OCI-LY7 (cell line): ENCODE results near the gene SYNGAP1. TPM values are rescaled to one million over a fixed set of nuclear protein-coding genes. Genes with fewer than 3 reads are reported as not detected.

Experiments
- BruUV-seq: library from RNA; stranded (reverse); fragments of 400-500 nt; replicated peaks from 2 replicates; lab custom pipeline; 2021; lab: Mats Ljungman, UMichigan
- CTCF ChIA-PET: fragments of 300-600 bp; sonication (Branson Sonifier 250); formaldehyde crosslinking; loops from one replicate; lab custom pipeline; 2022; ENCODE audit warnings: antibody characterized with exemption; ENCODE audit not compliant: unreplicated experiment; lab: Charles Lee
- POLR2A ChIA-PET: fragments of 300-600 bp; sonication (Branson Sonifier 250); formaldehyde crosslinking; loops from one replicate; lab custom pipeline; 2022; ENCODE audit warnings: antibody characterized with exemption; lab: Charles Lee
- DNase-seq: peaks from one replicate; pipeline ENCODE4 v3.0.0-alpha.2; 2015; ENCODE audit warnings: low spot score
- H2AFZ ChIP-seq: fragments of 200-600 bp; sonication (generic), shearing (Covaris generic); 2 replicates; pipeline ENCODE4 v1.6.1; 2014; ENCODE audit warnings: mild to moderate bottlenecking, antibody characterized with exemption, low read length, moderate library complexity
- H3K27ac ChIP-seq: fragments of 200-600 bp; sonication (generic); 2 replicates; pipeline ENCODE4 v1.5.1; 2014; ENCODE audit warnings: mixed run types, low read depth, mild to moderate bottlenecking, moderate library complexity, low read length, inconsistent platforms; ENCODE audit not compliant: poor library complexity, severe bottlenecking
- H3K36me3 ChIP-seq: fragments of 200-600 bp; sonication (generic); 2 replicates; pipeline ENCODE4 v1.6.1; 2014; ENCODE audit warnings: mild to moderate bottlenecking, antibody characterized with exemption, low read length, moderate library complexity, mixed read lengths; ENCODE audit not compliant: insufficient read depth
- H3K4me1 ChIP-seq: fragments of 200-600 bp; sonication (generic); 2 replicates; pipeline ENCODE4 v1.5.1; 2014; ENCODE audit warnings: mild to moderate bottlenecking, low read length; ENCODE audit not compliant: insufficient read depth, poor library complexity, severe bottlenecking
- H3K4me2 ChIP-seq: fragments of 200-600 bp; sonication (generic); 2 replicates; pipeline ENCODE4 v1.6.1; 2014; ENCODE audit warnings: mild to moderate bottlenecking, low read length
- H3K4me3 ChIP-seq: fragments of 200-600 bp; sonication (generic); 2 replicates; pipeline ENCODE4 v1.5.1; 2014; ENCODE audit warnings: mild to moderate bottlenecking, low read depth, low read length; ENCODE audit not compliant: poor library complexity, severe bottlenecking
- H3K79me2 ChIP-seq: fragments of 200-600 bp; sonication (generic); 2 replicates; pipeline ENCODE4 v1.6.1; 2016; ENCODE audit warnings: low read depth, mild to moderate bottlenecking, low read length, moderate library complexity, mixed read lengths; ENCODE audit not compliant: insufficient read depth
- H3K9me2 ChIP-seq: fragments of 200-600 bp; sonication (generic); 2 replicates; pipeline ENCODE4 v1.6.1; 2016; ENCODE audit warnings: mild to moderate bottlenecking, low read length, mixed read lengths; ENCODE audit not compliant: insufficient read depth
- H3K9me3 ChIP-seq: fragments of 200-600 bp; sonication (generic); 2 replicates; pipeline ENCODE4 v1.6.1; 2014; ENCODE audit warnings: mild to moderate bottlenecking, mixed run types, low read length, mixed read lengths
- H4K20me1 ChIP-seq: fragments of 200-600 bp; sonication (generic); 2 replicates; pipeline ENCODE4 v1.6.1; 2014; ENCODE audit warnings: mild to moderate bottlenecking, antibody characterized with exemption, low read length, moderate library complexity, mixed read lengths; ENCODE audit not compliant: insufficient read depth
- EZH2phosphoT487 ChIP-seq: fragments of 200-600 bp; sonication (generic); IDR thresholded peaks from 2 replicates; pipeline ENCODE4 v1.6.1; 2018; ENCODE audit warnings: low read depth, borderline replicate concordance, mild to moderate bottlenecking, mixed run types, antibody characterized with exemption, low read length, moderate library complexity, mixed read lengths
- intact Hi-C: fragments of 100-400 bp; cut with micrococcal nuclease; formaldehyde crosslinking; loops from one replicate; pipeline ENCODE4 v1.10.0; 2022; ENCODE audit not compliant: unreplicated experiment
- total RNA-seq, 2 experiments: library from RNA; depleted of rRNA in 1 of 2; stranded (reverse); fragments of >200 nt in 1 of 2; shearing (Covaris generic) in 1 of 2; gene quantifications; 2 replicates each; pipeline ENCODE4 v1.2.3, GENCODE V29; 2014 to 2022
- TF ChIP-seq, protein P1 (sequence below): fragments of 200-600 bp; sonication (generic); conservative IDR thresholded peaks from 2 replicates; pipeline ENCODE4 v1.5.1; 2014; ENCODE audit warnings: mild to moderate bottlenecking, antibody characterized with exemption, low read length, moderate library complexity, mixed read lengths

Gene SYNGAP1
- total RNA-seq, 2 experiments from 2014 or later = 5.6 to 30.7 TPM

DNA sequence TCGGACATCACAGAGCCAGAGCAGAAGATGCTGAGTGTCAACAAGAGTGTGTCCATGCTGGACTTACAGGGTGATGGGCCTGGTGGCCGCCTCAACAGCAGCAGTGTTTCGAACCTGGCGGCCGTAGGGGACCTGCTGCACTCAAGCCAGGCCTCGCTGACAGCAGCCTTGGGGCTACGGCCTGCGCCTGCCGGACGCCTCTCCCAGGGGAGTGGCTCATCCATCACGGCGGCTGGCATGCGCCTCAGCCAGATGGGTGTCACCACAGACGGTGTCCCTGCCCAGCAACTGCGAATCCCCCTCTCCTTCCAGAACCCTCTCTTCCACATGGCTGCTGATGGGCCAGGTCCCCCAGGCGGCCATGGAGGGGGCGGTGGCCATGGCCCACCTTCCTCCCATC, 23.2 kb downstream of the SYNGAP1 start:
- Histone ChIP-seq H3K4me1 (no peaks in the 10 kb centered on the region), H4K20me1 (no peaks in the 10 kb centered on the region), H2AFZ (no peak overlapping the region), H3K4me3 (no peak overlapping the region), H3K9me3 (no peaks in the 10 kb centered on the region), H3K27ac (no peak overlapping the region), H3K9me2 (no peaks in the 10 kb centered on the region), H3K4me2 (no peak overlapping the region), H3K36me3 (peaks cover 84% of the 10 kb centered on the region), H3K79me2 (no peaks in the 10 kb centered on the region)
- ChIA-PET POLR2A (no interaction called here), CTCF (no interaction called here)
- no TSS peak for BruUV-seq
- no peak for DNase-seq
- TF ChIP-seq EZH2phosphoT487 = no peak
- TF ChIP-seq, protein P1, sequence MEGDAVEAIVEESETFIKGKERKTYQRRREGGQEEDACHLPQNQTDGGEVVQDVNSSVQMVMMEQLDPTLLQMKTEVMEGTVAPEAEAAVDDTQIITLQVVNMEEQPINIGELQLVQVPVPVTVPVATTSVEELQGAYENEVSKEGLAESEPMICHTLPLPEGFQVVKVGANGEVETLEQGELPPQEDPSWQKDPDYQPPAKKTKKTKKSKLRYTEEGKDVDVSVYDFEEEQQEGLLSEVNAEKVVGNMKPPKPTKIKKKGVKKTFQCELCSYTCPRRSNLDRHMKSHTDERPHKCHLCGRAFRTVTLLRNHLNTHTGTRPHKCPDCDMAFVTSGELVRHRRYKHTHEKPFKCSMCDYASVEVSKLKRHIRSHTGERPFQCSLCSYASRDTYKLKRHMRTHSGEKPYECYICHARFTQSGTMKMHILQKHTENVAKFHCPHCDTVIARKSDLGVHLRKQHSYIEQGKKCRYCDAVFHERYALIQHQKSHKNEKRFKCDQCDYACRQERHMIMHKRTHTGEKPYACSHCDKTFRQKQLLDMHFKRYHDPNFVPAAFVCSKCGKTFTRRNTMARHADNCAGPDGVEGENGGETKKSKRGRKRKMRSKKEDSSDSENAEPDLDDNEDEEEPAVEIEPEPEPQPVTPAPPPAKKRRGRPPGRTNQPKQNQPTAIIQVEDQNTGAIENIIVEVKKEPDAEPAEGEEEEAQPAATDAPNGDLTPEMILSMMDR = no peak
- intact Hi-C loops = no loop called here

DNA sequence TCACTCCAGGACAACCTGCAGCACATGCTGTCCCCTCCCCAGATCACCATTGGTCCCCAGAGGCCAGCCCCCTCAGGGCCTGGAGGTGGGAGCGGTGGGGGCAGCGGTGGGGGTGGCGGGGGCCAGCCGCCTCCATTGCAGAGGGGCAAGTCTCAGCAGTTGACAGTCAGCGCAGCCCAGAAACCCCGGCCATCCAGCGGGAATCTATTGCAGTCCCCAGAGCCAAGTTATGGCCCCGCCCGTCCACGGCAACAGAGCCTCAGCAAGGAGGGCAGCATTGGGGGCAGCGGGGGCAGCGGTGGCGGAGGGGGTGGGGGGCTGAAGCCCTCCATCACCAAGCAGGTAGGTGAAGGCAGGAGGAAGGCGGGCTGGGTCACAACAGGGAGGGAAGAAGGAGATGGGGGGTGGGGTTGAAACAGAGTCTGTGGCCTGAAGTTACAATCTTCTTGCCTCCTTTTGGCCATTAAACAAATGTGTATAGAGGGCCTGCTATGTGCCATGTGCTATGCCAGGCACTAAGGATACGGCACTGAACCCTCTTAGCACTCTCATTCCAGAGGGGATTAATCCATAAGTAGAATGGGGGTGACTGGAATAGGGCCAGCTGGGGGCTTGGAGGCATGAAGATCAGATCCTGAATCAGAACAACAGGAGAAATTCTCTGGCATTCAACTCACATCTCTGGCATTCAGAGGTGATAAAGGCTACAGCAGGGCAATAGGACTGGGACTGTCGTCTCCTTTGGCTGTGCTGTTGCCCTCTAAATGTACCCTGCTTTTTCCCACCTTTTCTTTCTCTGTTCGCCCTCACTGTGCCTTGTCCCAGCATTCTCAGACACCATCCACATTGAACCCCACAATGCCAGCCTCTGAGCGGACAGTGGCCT, 24.0 kb downstream of the SYNGAP1 start:
- H3K4me2 ChIP-seq = no peak overlapping the region
- DNase-seq = no peak
- no TSS peak for BruUV-seq

More for the DNA sequence above, 24.0 kb downstream of the SYNGAP1 start:
- CTCF ChIA-PET = no interaction called here
- no peak overlapping the region for H3K27ac ChIP-seq
- POLR2A ChIA-PET = no interaction called here
- no peaks in the 10 kb centered on the region for H4K20me1 ChIP-seq
- peaks cover 84% of the 10 kb centered on the region for H3K36me3 ChIP-seq
- H2AFZ ChIP-seq = no peak overlapping the region
- no peaks in the 10 kb centered on the region for H3K4me1 ChIP-seq
- H3K79me2 ChIP-seq = no peaks in the 10 kb centered on the region
- H3K9me3 ChIP-seq = no peaks in the 10 kb centered on the region
- no peaks in the 10 kb centered on the region for H3K9me2 ChIP-seq
- H3K4me3 ChIP-seq = no peak overlapping the region
- intact Hi-C loops = no loop called here
- TF ChIP-seq EZH2phosphoT487 = no peak
- TF ChIP-seq, protein P1 = no peak
